NOMO-1 treated with DMSO at 0.1 percent for 48 hours (cell line): ENCODE results near the gene PCDHGA12.

Experiments
- DNase-seq: peaks from one replicate; lab custom pipeline; 2025; ENCODE audit not compliant: unreplicated experiment; lab: John Stamatoyannopoulos, UW

Gene PCDHGA12

GRCh38 chr5:141439411-141440141, 9.3 kb downstream of the PCDHGA12 start:
- DNase-seq: no peak

- DNase-seq: no peak
Measured at GRCh38 chr5:141440341-141440740, 10.0 kb downstream of the PCDHGA12 start.

- no peak for DNase-seq
Measured at GRCh38 chr5:141441571-141442170, 11.4 kb downstream of the PCDHGA12 start.

- DNase-seq: no peak
Measured at GRCh38 chr5:141465351-141465750, 35.0 kb downstream of the PCDHGA12 start.

- peak; percentile 53 for DNase-seq
Measured at GRCh38 chr5:141475625-141476131, 45.4 kb downstream of the PCDHGA12 start, which contains the start of gene PCDHGC3. PCDHGC3 (plus strand) TSS chr5:141475966; CDS start chr5:141476117, 151 bp downstream.

GRCh38 chr5:141476132-141476911, 46.0 kb downstream of the PCDHGA12 start:
- DNase-seq: peak; percentile 12

GRCh38 chr5:141477044-141477575, 46.8 kb downstream of the PCDHGA12 start:
- DNase-seq: no peak

GRCh38 chr5:141477815-141478214, 47.5 kb downstream of the PCDHGA12 start:
- no peak for DNase-seq

- DNase-seq: no peak
Measured at GRCh38 chr5:141478321-141478945, 48.1 kb downstream of the PCDHGA12 start.

GRCh38 chr5:141479776-141480175, 49.5 kb downstream of the PCDHGA12 start:
- DNase-seq: peak; percentile 30
